GM19025 (cell line): ENCODE data around the gene TANC1.
"Not testable (repeated sequence)": the region's sequence is repeated elsewhere in the genome, so short reads cannot be mapped to it uniquely, and the experiment has no call there.

Source experiments
- ATAC-seq: cut with Tn5 transposase; IDR thresholded peaks from one replicate; pipeline ENCODE4 v1.9.1; 2021; ENCODE audit warnings: mild to moderate bottlenecking, low read depth, moderate library complexity; ENCODE audit not compliant: unreplicated experiment

The TANC1 gene

GRCh38 chr2:159082119-159082518 is 113.7 kb downstream of the TANC1 start:
- ATAC-seq = no peak

- no peak for ATAC-seq
Measured at GRCh38 chr2:159084384-159085370, 116.2 kb downstream of the TANC1 start.

- no peak for ATAC-seq
Measured at GRCh38 chr2:159086342-159086741, 117.9 kb downstream of the TANC1 start.

- ATAC-seq = no peak
Measured at GRCh38 chr2:159086826-159087225, 118.4 kb downstream of the TANC1 start.

GRCh38 chr2:159088906-159089305 is 120.5 kb downstream of the TANC1 start:
- ATAC-seq = no peak

- no peak for ATAC-seq
Measured at GRCh38 chr2:159089543-159089942, 121.1 kb downstream of the TANC1 start.

GRCh38 chr2:159090514-159091201 is 122.2 kb downstream of the TANC1 start:
- peak; percentile 54 for ATAC-seq

GRCh38 chr2:159091381-159091780 is 122.9 kb downstream of the TANC1 start:
- no peak for ATAC-seq

- ATAC-seq = no peak
Measured at GRCh38 chr2:159091976-159092375, 123.5 kb downstream of the TANC1 start.

- ATAC-seq = no peak
Measured at GRCh38 chr2:159093497-159093896, 125.1 kb downstream of the TANC1 start.

GRCh38 chr2:159094173-159094737 is 125.8 kb downstream of the TANC1 start:
- ATAC-seq = no peak

- no peak for ATAC-seq
Measured at GRCh38 chr2:159095813-159096212, 127.4 kb downstream of the TANC1 start.

GRCh38 chr2:159096302-159096855 is 127.9 kb downstream of the TANC1 start:
- not testable (repeated sequence) for ATAC-seq

GRCh38 chr2:159096901-159097300 is 128.5 kb downstream of the TANC1 start:
- no peak for ATAC-seq

- ATAC-seq = no peak
Measured at GRCh38 chr2:159098361-159098760, 129.9 kb downstream of the TANC1 start.

GRCh38 chr2:159098921-159099411 is 130.5 kb downstream of the TANC1 start:
- ATAC-seq = no peak

- ATAC-seq = no peak
Measured at GRCh38 chr2:159101755-159102489, 133.5 kb downstream of the TANC1 start.

- ATAC-seq = no peak
Measured at GRCh38 chr2:159103411-159103810, 135.0 kb downstream of the TANC1 start.

GRCh38 chr2:159106109-159106508 is 137.7 kb downstream of the TANC1 start:
- no peak for ATAC-seq
